GM21528 (cell line): ENCODE data around the gene FAM186B.

Source experiments
- ATAC-seq: cut with Tn5 transposase; IDR thresholded peaks from one replicate; pipeline ENCODE4 v1.9.1; 2021; ENCODE audit warnings: mild to moderate bottlenecking, moderate library complexity; ENCODE audit not compliant: unreplicated experiment, low FRiP score

Gene FAM186B

DNA sequence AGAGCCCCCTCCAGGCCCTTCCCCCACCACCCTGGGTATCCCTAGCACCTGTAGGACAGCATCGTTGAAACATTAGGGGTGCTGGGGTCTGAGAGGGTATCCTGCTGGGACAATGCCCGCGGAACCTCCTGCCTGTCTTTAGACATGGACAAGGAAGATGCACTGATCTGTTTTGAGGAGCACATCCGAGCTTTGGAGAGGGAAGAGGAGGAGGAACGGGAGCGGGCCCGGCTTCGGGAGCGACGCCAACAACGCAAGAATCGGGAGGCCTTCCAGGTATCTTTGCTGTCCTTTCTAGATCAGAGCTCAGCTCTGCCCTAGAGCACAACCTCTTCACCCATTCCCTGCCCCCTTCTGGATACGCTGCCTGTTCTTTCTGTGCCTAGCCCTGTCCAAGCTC lies 31.1 kb upstream of the FAM186B start:
- no peak for ATAC-seq

DNA sequence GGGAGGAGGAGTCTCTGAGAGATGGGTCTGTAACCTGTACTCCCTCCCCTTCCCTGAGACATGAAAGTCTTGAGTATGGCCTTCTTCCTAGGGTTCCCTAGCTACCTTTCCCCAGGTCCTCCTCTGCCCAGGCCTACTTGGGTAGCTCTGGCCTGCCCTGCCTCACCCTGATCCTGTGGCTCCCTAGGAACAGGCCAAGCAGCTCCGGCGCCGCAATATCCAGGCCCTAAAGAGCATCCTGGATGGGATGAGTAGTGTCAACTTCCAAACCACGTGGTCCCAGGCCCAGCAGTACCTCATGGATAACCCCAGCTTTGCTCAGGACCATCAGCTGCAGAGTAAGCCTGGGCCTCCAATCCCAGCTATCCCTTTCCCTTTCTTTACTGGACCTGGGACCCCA lies 30.2 kb upstream of the FAM186B start:
- no peak for ATAC-seq

DNA sequence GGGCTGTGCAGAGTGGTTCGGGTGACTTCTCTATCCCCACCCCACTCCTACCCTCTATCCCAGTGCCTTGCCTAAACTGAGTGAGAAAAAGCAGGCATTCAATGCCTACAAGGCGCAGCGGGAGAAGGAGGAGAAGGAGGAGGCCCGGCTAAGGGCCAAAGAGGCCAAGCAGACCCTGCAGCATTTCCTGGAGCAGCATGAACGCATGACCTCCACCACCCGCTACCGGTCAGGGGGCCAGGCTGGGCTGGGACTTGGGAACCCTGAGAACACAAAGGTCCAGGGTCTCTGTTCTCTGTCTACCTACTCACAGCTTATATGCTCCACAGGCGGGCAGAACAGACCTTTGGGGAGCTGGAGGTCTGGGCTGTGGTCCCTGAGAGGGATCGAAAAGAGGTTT lies 29.6 kb upstream of the FAM186B start:
- no peak for ATAC-seq

DNA sequence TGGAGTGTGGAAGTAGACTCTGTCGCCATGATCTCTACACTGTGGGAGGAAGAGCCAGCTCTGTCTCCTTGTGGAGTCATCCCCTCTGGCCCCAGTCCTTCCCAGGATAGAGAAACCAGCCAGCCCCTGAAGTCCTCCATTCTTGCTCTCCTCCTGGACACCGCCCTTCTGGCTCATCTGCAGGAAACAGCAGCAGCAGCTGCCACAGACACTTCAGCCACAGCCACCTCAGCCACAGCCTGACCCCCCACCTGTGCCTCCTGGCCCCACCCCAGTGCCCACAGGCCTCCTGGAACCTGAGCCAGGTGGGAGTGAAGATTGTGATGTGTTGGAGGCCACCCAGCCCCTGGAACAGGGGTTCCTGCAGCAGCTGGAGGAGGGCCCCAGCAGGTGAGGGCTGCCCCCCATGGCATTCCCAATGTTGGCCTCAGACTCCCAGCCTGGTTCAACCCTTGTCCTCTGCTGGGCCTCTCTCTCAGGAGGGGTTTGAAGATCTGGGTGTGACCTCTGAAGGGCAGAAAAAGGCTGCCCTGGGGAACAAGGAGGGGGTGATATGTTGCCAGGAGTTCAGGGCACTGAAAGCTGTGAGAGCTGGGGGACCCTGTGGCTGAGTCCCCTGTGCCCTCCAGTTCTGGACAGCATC lies 28.4 kb upstream of the FAM186B start:
- no peak for ATAC-seq

DNA sequence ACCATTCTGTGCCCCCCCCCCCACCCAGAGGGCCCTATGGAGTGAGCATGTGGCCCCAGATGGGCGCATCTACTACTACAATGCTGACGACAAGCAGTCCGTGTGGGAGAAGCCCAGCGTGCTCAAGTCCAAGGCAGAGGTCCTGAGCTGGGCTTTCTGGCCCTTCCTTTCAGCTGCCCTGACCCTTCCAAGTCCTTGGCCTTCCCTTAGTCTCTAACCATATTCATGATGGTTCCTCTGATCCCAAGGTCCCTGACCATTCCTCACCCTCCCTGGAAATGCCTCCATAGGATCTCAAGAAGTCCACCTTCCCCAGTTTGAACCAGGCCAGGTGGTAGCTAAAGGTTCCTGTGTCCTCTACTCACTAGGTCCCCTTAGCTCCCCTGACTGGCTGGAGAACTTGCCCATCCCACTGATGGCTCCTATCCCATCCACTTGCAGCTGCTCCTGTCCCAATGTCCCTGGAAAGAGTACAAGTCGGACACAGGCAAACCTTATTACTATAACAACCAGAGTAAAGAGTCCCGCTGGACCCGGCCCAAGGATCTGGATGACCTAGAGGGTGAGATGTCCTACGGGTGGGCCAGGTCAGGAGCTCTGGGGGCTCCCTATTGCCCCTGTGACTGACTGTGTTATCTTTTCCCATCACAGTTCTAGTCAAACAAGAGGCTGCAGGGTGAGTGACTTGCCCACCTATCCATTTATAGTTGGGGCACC lies 27.7 kb upstream of the FAM186B start:
- no peak for ATAC-seq

DNA sequence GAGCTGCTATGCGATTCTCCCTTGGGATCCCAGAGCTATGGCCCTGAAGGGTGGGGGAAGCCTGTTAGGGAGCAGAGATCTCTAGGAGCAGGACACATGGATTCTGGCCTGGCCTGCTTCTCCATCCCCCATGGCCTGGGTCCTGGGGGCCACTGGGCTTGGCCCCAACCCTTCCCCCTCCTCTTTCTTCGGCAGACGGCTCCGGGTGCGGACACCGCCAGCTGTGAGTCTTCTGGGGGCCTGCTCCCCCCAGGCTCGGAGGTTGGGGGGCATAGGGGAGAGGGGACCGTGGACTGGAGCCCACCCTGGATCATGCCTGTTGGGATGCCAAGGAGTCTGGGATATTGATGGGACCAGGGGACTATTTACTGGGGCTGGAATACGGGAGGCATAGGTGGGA lies 27.0 kb upstream of the FAM186B start:
- no peak for ATAC-seq

DNA sequence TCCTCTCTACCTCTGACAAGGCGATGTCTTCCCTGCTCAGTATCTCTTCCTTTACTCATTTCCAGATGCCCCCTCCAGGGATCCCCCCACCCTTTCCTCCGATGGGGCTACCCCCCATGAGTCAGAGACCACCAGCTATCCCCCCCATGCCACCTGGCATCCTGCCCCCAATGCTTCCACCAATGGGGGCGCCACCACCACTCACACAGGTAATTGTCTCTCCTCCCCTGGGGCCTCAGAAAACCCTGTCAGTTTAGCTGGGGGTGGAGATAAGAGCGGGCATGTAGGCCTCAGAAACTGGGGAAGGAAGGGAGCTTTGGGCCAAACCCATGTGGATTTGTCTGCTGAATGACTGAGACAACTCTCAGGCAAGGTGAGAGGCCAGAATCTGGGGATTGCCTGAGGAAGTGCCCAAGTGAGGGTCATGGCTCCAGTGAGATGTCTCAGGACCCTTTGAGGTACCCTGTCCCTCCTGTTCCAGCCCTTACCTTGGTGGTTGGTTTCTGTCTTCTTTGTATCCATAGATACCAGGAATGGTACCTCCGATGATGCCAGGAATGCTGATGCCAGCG lies 26.0 kb upstream of the FAM186B start:
- no peak for ATAC-seq

DNA sequence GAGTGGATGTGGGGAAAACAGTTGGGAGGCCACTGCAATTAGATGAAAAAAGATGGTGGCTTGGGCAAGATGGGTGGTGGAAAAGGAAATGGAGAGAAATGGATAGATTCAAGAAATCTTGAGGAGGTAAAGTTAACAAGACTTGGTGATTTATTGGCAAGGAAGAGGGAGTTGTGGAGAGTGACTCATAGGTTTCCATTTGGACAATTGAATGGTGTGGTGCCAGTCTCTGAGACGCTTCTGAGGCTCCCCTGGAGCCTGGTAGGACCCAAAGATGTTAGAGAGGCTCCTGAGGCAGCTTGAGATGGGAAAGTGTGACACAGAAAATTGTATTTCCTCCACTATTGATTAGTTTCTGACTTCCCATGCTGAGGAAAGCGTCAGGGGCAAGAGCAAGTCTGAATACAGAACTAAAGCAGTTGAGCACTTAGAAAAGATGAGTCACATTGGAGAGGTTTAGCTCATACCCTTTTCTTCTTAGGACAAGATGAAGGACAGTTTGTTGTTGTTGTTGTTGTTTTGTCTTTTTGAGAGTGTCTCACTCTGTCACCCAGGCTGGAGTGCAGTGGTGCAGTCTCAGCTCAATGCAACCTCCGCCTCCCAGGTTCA lies 22.4 kb upstream of the FAM186B start:
- no peak for ATAC-seq

DNA sequence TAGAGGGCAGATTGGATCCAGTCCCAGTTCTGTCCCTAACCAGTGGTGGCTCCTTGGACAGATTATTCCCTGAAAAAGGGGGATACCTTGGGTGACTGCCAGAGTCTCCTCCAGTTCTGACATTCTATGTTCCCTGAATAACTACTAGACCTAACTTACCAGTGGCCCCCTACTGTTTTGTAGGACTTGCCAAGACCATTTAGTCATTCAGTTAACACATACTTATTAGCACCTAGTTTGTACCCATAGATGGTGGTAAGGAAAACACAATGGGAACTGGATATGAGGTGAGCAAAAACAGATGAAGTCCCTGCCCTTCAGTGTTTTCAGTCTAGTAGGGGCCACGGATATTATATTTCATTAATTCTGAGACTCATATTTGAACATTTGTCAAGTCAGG lies 21.4 kb upstream of the FAM186B start:
- no peak for ATAC-seq

DNA sequence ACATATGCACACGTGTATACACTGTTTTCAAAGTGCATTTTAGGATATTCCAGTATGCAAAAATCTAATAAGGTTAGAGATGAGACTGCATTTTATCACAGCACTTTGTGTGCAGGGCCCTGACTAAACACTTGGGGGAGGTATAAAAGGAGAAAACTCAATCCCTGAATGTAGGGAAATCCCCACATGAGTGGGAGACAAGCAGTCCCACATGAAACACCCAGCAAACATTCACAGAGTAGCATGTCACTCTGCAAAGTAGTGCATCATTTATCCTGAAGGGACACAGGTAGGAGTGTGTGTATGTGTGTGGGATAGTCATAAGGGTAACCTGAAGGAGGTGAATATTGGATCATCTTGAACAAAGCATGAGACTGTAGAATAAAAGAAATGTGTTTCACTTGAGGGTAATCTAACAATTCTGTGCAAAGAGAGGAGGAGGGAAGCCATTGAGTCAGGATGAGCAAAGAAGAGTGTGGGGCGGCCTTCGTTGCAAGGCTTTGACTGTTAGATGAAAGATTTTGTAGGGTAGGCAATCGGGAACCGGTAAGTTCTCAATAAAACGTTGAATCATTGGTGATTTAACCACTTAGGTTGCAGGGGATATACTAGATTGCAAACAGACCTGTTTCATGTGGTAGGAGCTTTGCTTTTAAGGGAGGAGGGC lies 20.9 kb upstream of the FAM186B start:
- no peak for ATAC-seq

DNA sequence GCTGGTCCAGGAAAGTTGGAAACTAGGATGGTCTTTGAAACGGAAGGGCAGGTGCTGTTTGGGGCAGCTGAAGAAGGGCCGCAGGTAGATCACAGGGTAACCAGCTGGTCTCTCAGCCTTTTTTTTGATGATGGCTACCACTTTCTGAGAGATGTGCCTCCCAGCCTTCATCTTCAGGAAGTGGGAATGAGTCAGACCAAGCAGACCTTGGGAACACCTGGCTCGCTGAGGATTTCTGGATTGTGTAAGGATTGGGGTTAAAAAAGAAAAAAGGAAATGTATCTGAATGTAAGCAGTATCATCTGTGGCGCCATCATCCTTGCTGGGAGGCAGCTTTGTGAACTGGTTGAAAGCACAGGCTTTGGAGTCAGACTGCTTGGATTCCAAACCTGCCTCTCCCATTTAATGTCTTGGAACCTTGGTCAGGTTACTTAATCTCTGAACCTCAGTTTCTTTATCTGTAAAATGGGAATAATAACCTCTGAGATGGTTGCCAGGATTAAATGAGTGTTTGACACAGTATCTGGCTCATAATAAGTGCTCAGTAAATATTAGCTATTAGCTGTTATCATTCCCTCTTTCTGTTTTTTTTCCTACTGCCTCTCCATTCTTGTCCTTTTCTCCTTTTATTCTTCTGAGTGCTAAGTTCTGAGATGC lies 19.6 kb upstream of the FAM186B start:
- ATAC-seq: no peak

DNA sequence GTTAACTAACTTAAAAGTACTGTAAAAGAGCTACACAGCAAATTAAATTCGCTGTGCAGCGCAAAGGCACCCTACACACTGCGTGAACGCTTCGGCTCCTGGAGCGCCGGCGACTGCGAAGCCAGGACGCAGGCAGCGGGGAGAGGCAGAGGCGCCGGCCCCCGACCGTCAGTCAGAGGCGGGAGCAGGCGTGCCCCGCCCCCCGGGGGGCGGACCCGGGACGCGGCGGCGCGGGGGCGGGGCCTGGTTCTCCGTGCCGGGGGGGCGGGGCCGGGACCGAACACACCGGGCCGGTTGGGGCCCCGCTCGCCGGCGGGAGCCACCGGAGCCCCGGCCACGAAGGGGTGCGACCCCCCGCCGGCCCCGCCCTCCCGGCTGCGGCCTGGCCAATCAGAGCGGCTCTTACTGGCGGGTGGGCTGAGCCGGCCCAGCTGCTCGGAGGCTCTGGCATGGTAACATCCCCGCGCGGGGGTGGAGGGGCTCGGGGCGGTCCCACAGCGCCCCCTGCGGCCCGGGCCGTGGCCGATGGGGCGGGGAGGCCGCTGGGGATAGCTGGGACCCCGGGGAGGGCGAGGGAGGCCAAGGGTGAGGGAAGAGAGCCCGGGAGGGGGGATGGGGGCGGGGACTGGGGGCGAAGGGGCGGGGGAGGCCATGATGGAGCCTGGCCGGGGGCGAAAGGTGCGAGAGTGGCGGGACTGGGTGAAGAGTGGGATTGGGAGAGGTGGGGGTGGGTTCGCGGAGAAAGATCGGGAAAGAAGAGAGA lies 17.9 kb upstream of the FAM186B start, which contains the start of gene PRPF40B:
Gene PRPF40B, plus strand, starts transcription at position 420 of the 763 bp plus-strand sequence. Its CDS starts 30 bp downstream, at position 450.
- ATAC-seq: peak; percentile 71

DNA sequence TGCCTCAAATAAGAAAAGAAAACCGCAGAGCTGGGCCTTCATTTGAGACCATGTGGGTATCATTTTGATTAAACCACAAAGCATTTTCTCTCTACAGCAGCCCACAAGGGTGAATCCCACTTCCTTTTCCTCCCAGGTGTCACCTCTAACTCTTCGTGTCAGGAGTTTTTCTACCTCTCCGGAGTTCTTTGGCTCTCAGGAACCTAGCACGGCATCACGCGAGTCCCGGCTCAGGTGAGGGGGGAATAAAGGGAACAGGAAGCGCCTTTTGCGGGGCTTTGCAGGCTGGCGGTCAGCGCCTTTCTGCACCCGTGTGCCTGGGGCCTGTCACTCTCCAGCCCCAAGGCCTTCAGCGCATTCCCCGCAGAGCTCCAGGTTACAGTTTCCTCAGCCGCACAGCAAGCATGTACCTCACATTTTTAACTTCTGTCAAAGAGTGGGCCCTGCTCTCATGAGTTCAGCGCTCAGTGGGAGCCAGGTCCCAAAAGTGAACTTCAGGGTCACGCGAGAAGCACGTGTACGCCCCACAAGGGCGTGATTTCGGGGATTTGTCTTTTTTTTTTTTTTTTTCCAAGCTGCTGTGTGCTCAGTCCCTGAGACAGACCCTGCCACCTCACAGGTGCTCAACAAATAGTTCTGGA lies 17.2 kb upstream of the FAM186B start:
- peak; percentile 34 for ATAC-seq

DNA sequence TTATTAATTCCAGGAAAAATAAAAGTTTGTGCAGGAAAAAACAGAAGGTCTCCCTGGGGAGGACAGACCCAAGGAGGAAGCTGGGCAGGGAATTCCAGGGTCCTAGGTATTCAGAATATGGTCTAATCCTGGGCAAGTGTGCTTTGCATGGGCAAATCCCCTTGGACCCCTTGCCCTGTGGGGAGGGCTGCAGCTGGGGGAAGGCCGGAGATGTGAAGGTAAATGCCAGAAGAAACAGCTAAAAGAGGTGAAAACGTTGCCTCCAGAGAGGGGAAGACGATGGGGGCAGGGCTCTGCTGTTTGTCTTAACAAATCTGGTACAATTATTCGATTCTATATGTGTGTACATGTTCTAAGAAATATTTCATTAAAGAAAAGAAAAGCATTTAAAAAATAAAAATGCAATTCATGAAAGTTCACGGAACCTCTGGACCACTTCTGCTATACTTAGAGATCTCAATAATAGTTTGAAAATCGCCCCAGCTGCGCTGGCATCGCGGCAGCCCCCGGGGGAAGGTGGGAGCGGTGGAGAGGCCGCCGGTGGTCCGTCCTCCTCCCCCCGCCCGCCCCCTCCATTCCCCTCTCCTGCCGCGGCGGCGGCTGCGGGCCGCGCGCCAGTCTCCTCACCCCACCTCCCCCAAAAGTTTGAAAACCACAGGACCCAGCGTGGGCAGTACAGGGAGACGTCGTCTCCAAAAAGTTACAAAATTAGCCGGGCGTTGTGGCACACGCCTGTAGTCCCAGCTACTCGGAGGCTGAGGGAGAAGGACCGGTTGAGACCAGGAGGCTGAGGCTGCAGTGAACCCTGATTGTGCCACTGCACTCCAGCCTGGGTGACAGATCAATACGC lies 16.4 kb upstream of the FAM186B start:
- ATAC-seq: peak; percentile 5

DNA sequence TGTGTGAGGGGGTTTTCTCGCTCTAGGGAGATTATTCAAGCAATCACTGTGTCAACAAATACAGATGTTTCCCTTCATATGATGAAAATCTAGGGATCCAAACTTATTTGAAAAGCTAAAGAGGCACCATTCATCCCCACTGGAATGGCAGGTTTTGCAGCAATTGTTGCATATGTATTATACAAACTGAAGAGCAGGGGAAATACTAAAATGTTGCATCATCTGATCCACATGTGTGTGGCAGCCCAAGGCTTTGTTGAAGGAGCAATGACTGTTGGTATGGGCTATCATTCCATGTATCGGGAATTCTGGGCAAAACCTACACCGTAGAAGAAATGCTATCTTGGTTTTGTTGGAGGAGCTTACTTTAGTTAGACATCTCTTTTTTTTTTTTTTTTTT lies 13.8 kb upstream of the FAM186B start:
- no peak for ATAC-seq

DNA sequence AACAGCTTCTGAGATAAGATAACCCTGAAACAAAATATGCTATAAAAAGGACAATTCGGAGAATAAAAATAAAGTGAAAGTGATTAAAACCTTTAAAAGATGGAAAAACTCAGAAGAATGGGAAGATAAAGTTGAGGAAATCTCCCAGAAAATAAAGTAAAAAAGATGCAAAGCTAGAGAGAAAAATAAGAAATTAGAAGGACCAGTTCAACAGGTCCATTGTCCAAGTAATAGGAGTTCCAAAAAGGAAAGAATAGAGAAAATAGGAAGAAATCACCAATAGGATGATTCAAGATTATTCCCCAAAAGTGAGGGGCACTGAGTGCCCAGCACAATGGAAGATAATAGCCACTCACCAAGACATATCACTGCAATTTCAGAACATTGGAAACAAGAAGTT lies 13.1 kb upstream of the FAM186B start:
- ATAC-seq: no peak

DNA sequence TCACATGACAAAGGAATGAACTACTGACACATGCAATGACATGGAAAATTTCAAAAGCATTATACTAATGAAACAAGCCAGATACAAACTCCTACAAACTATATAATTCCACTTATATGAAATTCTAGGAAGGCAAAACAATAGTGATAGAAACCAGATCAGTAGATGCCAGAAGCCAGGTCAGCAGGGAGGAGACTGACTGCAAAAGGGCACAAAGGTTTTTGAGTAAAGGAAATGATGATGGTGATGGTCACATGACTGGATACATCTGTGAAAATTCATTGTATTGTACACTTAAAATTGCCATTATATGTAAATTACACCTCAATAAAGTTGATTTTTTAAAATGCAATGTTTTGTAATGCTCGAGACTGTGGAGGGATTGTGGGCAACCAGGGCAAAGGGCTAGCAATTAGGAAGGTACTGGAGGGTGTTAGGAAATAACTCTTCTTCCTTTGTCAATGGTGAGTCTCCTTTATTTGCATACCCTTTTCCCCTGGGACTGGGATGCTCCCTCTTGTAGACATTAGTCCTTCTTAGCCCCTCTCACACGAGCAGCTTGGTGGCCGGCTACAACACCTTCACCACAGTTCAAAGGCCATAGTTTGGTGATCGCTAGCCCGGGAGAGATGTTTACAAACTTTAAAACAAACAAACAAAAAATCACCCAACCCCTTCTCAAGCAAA lies 11.2 kb upstream of the FAM186B start:
- no peak for ATAC-seq

DNA sequence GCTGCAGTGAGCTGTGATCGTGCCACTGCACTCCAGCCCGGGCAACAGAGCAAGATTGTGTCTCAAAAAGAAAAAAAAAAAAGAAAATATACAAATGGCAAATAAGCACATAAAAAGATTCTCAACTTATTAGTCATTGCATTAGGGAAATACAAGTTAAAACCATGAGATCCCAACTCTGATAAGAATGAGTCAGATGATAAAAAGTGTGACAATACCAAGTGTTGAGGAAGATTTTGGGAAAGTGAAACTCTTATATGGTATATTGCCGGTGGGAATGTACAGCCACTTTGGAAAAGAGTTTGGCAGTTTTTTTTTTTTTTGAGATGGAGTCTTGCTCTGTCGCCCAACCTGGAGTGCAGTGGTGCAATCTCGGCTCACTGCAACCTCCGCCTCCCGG lies 10.3 kb upstream of the FAM186B start:
- no peak for ATAC-seq
